ENCODE results near the gene ZG16. TPM values are rescaled to one million over a fixed set of nuclear protein-coding genes. Genes with fewer than 3 reads are reported as not detected.

The ZG16 gene
- polyA plus RNA-seq, 1 donor (not counting 4 experiments of a cell fraction or from before 2014, with no cell fraction given), result not detected

DNA sequence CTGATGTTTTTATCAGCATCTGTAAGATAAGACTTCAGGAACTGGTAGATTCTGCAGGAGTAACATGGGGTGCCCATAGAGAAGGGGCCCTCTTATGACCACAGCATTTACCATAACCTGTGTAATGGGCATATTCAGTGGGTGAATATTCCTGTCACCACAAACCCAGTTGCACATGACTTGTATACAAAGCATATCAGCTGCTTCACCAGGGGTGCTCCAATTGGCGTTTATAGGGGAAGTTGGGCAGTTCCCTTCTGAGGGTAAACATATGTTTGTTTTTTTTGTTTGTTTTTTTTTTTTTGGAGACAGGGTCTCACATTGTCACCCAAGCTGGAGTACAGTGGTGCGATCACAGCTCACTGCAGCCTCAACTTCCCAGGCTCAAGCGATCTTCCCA is 11.5 kb upstream of the ZG16 start:
- Histone ChIP-seq H3K4me1 (ENCODE audit: control insufficient read depth, extremely low read depth, insufficient read depth, low read length) (no peaks in the 10 kb centered on the region), H3K79me2 (ENCODE audit: control insufficient read depth, insufficient read depth, low read length) (no peaks in the 10 kb centered on the region), H2AFZ (ENCODE audit: control insufficient read depth, low read length) (no peak overlapping the region), H4K20me1 (ENCODE audit: control insufficient read depth, extremely low read depth, insufficient read depth, low read length) (no peaks in the 10 kb centered on the region), H3K27ac (ENCODE audit: control insufficient read depth, insufficient read depth, low read length) (no peak overlapping the region), H3K4me3 (ENCODE audit: control insufficient read depth in 2 of 3, extremely low read depth in 1 of 3, insufficient read depth in 2 of 3, low read depth in 1 of 3, low read length in 3 of 3) (no peak overlapping the region), H3K9me3 (ENCODE audit: control insufficient read depth, low read depth, low read length) (no peaks in the 10 kb centered on the region), H3K9me1 (ENCODE audit: control insufficient read depth, extremely low read depth, insufficient read depth, low read length) (no peaks in the 10 kb centered on the region), H3K36me3 (ENCODE audit: control insufficient read depth in 2 of 2, extremely low read depth in 1 of 2, insufficient read depth in 2 of 2, low read length in 2 of 2) (no peaks in the 10 kb centered on the region), H3K9ac (ENCODE audit: control insufficient read depth, extremely low read depth, insufficient read depth, low read length) (no peak overlapping the region), H3K4me2 (ENCODE audit: control insufficient read depth, extremely low read depth, insufficient read depth, low read depth, low read length) (no peak overlapping the region), H3K27me3 (ENCODE audit: control insufficient read depth, extremely low read depth, insufficient read depth, low read length) (no peaks in the 10 kb centered on the region)
- dilution Hi-C loops (cut with MboI; ENCODE audit: extremely low pct_ligation_motif_present, low sequenced_read_pairs), result no loop called here
- DNase-seq (ENCODE audit: low read depth, low spot score) (no peak), FAIRE-seq (no peak)
- TF ChIP-seq EZH2 (IDR thresholded peaks at IDR 0.05; ENCODE audit: low read length) (no peak), CTCF (optimal IDR thresholded peaks at IDR 0.05 in 1 of 3, IDR thresholded peaks at IDR 0.05 in 1 of 3, conservative IDR thresholded peaks at IDR 0.05 in 1 of 3; ENCODE audit: extremely low read depth in 1 of 3, insufficient read depth in 2 of 3, low read length in 3 of 3) (no peak)

- no peaks in the 10 kb centered on the region for H3K9me3 ChIP-seq (ENCODE audit: control insufficient read depth, low read depth, low read length)
- no peaks in the 10 kb centered on the region for H3K9me1 ChIP-seq (ENCODE audit: control insufficient read depth, extremely low read depth, insufficient read depth, low read length)
- H3K4me3 ChIP-seq (ENCODE audit: control insufficient read depth in 2 of 3, extremely low read depth in 1 of 3, insufficient read depth in 2 of 3, low read depth in 1 of 3, low read length in 3 of 3), result no peak overlapping the region
- dilution Hi-C loops (cut with MboI; ENCODE audit: extremely low pct_ligation_motif_present, low sequenced_read_pairs), result no loop called here
- no peak for FAIRE-seq
- no peak for DNase-seq (ENCODE audit: low read depth, low spot score)
- no peaks in the 10 kb centered on the region for H4K20me1 ChIP-seq (ENCODE audit: control insufficient read depth, extremely low read depth, insufficient read depth, low read length)
- no peaks in the 10 kb centered on the region for H3K27me3 ChIP-seq (ENCODE audit: control insufficient read depth, extremely low read depth, insufficient read depth, low read length)
- H3K27ac ChIP-seq (ENCODE audit: control insufficient read depth, insufficient read depth, low read length), result no peak overlapping the region
- no peak overlapping the region for H3K9ac ChIP-seq (ENCODE audit: control insufficient read depth, extremely low read depth, insufficient read depth, low read length)
- no peak for TF ChIP-seq EZH2 (IDR thresholded peaks at IDR 0.05; ENCODE audit: low read length)
- no peak for TF ChIP-seq CTCF (optimal IDR thresholded peaks at IDR 0.05 in 1 of 3, IDR thresholded peaks at IDR 0.05 in 1 of 3, conservative IDR thresholded peaks at IDR 0.05 in 1 of 3; ENCODE audit: extremely low read depth in 1 of 3, insufficient read depth in 2 of 3, low read length in 3 of 3)
- no peaks in the 10 kb centered on the region for H3K4me1 ChIP-seq (ENCODE audit: control insufficient read depth, extremely low read depth, insufficient read depth, low read length)
- no peak overlapping the region for H3K4me2 ChIP-seq (ENCODE audit: control insufficient read depth, extremely low read depth, insufficient read depth, low read depth, low read length)
- H3K79me2 ChIP-seq (ENCODE audit: control insufficient read depth, insufficient read depth, low read length), result no peaks in the 10 kb centered on the region
- no peak overlapping the region for H2AFZ ChIP-seq (ENCODE audit: control insufficient read depth, low read length)
- H3K36me3 ChIP-seq (ENCODE audit: control insufficient read depth in 2 of 2, extremely low read depth in 1 of 2, insufficient read depth in 2 of 2, low read length in 2 of 2), result no peaks in the 10 kb centered on the region
These were observed 11.0 kb upstream of the ZG16 start for GRCh38 chr16:29767062-29767461.
